BE2C (cell line): Measurements from ENCODE around the gene VOPP1.
A peak's percentile ranks its signal among the peaks of the same experiment; 100 is the strongest.

ENCODE experiments used
- DNase-seq: peaks from one replicate; pipeline ENCODE4 v3.0.0-alpha.2; 2020
- H3K27me3 ChIP-seq: fragments of 250-450 bp; sonication (Bioruptor Pico); 2 replicates; pipeline ENCODE4 v1.5.1; 2020; ENCODE audit warnings: mild to moderate bottlenecking
- H3K36me3 ChIP-seq: fragments of 250-450 bp; sonication (Bioruptor Pico); 2 replicates; pipeline ENCODE4 v1.5.1; 2020; ENCODE audit warnings: mild to moderate bottlenecking
- H3K4me1 ChIP-seq: fragments of 250-450 bp; sonication (Bioruptor Pico); 2 replicates; pipeline ENCODE4 v1.5.1; 2020
- H3K4me3 ChIP-seq: 2 replicates; pipeline ENCODE4 v1.5.1; 2011; ENCODE audit warnings: low read depth, low read length
- H3K9me3 ChIP-seq: fragments of 250-450 bp; sonication (Bioruptor Pico); 2 replicates; pipeline ENCODE4 v1.5.1; 2020
- TF ChIP-seq, protein P1 (sequence below): IDR thresholded peaks from 2 replicates; pipeline ENCODE4 v1.5.1; 2012; ENCODE audit warnings: mild to moderate bottlenecking, low read depth, low read length

The VOPP1 gene

DNA sequence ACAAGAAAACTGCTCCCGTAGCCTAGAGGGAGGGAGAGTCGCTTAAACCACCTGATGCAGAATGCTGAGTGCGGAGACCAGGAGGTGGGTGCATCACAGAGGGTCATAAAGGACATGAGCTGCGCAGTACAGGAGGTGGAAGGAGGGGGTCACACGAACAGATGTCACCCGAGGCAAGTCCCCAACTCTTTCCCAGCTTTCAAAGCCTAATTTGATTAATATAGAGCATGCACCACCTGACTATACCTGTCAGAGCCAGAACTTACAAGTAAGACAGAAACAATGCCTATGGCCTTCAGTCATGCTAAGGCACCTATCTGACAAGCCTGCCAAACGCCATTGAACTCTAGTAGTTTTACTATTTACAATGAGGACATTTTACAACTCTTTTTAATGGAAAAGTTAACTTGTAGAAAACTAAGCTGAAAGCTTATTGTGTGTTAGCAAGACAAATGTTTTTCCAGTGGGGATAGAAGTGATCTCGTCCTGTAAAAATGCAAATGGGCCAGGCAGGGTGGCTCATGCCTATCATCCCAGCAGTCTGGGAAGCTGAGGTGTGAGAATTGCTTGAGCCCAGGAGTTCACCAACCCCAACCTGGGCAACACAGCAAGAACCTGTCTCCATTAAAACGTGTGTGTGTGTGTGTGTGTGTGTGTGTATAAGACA is 1.1 kb upstream of the VOPP1 start:
- H3K4me3 ChIP-seq, result peak overlapping the region; percentile 71
- no peak for DNase-seq
- TF ChIP-seq, protein P1, sequence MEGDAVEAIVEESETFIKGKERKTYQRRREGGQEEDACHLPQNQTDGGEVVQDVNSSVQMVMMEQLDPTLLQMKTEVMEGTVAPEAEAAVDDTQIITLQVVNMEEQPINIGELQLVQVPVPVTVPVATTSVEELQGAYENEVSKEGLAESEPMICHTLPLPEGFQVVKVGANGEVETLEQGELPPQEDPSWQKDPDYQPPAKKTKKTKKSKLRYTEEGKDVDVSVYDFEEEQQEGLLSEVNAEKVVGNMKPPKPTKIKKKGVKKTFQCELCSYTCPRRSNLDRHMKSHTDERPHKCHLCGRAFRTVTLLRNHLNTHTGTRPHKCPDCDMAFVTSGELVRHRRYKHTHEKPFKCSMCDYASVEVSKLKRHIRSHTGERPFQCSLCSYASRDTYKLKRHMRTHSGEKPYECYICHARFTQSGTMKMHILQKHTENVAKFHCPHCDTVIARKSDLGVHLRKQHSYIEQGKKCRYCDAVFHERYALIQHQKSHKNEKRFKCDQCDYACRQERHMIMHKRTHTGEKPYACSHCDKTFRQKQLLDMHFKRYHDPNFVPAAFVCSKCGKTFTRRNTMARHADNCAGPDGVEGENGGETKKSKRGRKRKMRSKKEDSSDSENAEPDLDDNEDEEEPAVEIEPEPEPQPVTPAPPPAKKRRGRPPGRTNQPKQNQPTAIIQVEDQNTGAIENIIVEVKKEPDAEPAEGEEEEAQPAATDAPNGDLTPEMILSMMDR, result no peak
- H3K4me1 ChIP-seq, result peaks cover 23% of the 10 kb centered on the region
- H3K9me3 ChIP-seq, result no peaks in the 10 kb centered on the region
- H3K36me3 ChIP-seq, result no peaks in the 10 kb centered on the region
- H3K27me3 ChIP-seq, result no peaks in the 10 kb centered on the region

GRCh38 chr7:55571511-55572377 is 558 bp downstream of the VOPP1 start:
- Histone ChIP-seq H3K9me3 (no peaks in the 10 kb centered on the region), H3K4me3 (peak overlapping the region; percentile 84), H3K27me3 (no peaks in the 10 kb centered on the region), H3K36me3 (no peaks in the 10 kb centered on the region), H3K4me1 (peaks cover 26% of the 10 kb centered on the region)
- TF ChIP-seq, protein P1, result no peak
- peak; percentile 54 for DNase-seq

- Histone ChIP-seq H3K27me3 (no peaks in the 10 kb centered on the region), H3K4me1 (peaks cover 26% of the 10 kb centered on the region), H3K9me3 (no peaks in the 10 kb centered on the region), H3K4me3 (peak overlapping the region; percentile 84), H3K36me3 (no peaks in the 10 kb centered on the region)
- DNase-seq, result no peak
- TF ChIP-seq, protein P1, result no peak
These were observed 1.4 kb downstream of the VOPP1 start for GRCh38 chr7:55570939-55571338.

- no peak for DNase-seq
- Histone ChIP-seq H3K4me3 (peak overlapping the region; percentile 6; the same call in 1 of the 2 replicates), H3K27me3 (no peaks in the 10 kb centered on the region), H3K36me3 (no peaks in the 10 kb centered on the region), H3K4me1 (peaks cover 26% of the 10 kb centered on the region), H3K9me3 (no peaks in the 10 kb centered on the region)
- TF ChIP-seq, protein P1, result no peak
These were observed 2.0 kb downstream of the VOPP1 start for GRCh38 chr7:55570218-55570873.

GRCh38 chr7:55569797-55570196 is 2.5 kb downstream of the VOPP1 start:
- no peak for DNase-seq
- H3K9me3 ChIP-seq, result no peaks in the 10 kb centered on the region
- peak overlapping the region; percentile 6; the same call in 1 of the 2 replicates for H3K4me3 ChIP-seq
- TF ChIP-seq, protein P1, result no peak
- H3K27me3 ChIP-seq, result no peaks in the 10 kb centered on the region
- peaks cover 26% of the 10 kb centered on the region for H3K4me1 ChIP-seq
- no peaks in the 10 kb centered on the region for H3K36me3 ChIP-seq
